HK-2 (cell line): ENCODE measurements around the gene UNC13A.

Experiments
- DNase-seq: peaks from one replicate; pipeline ENCODE4 v3.0.0-alpha.2; 2018; ENCODE audit not compliant: unreplicated experiment

Gene UNC13A

DNA sequence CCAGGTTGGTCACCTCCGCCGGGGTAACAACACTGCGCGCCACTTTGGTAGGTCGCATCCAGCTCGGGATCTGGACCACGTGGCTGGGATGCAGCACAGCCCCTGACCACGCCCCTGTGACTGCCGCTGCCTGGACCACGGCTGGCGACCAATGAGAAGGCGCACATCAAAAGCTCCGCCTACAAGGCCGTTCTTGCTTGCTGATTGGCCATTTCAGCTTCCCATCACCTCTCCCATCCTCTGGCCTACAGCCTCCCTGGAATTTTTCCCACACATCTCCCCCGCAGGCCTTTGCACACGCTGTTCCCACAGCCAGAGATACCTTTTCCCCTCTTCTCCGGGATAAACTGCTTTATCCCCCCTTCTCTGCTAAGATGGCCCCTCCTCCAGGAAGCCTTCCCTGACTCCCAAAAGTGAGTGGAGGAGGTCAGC lies 18.6 kb upstream of the UNC13A start:
- DNase-seq, result no peak

- no peak for DNase-seq
Observed at GRCh38 chr19:17703824-17704463, 15.8 kb upstream of the UNC13A start.

- no peak for DNase-seq
Observed at GRCh38 chr19:17695198-17695597, 7.0 kb upstream of the UNC13A start.

DNA sequence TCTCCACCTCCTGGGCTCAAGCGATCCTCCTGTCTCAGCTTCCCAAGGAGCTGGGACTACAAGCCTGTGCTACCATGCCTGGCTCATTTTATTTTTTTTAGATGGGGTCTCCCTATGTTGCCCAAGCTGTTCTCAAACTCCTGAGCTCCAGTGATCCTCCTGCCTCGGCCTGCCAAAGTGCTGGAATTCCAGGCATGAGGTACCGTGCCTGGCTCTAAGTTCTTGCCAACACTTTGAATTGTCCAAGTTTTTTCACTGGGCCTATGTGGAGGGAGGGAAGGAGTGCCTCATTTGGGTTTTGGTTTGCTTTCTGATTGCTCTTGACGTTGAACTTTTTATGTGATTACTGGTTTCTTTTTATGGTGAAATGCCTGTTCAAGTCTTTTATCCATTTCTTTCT lies 4.4 kb upstream of the UNC13A start:
- DNase-seq, result no peak

GRCh38 chr19:17688853-17689595 lies 870 bp upstream of the UNC13A start:
- DNase-seq, result no peak

- no peak for DNase-seq
Observed at GRCh38 chr19:17687141-17687856, 855 bp downstream of the UNC13A start.

GRCh38 chr19:17686592-17687024 lies 1.5 kb downstream of the UNC13A start:
- DNase-seq, result peak; percentile 76

- DNase-seq, result peak; percentile 32
Observed at GRCh38 chr19:17686023-17686521, 2.1 kb downstream of the UNC13A start.

- no peak for DNase-seq
Observed at GRCh38 chr19:17685451-17686022, 2.6 kb downstream of the UNC13A start.

- DNase-seq, result no peak
Observed at GRCh38 chr19:17684256-17684655, 3.9 kb downstream of the UNC13A start.

DNA sequence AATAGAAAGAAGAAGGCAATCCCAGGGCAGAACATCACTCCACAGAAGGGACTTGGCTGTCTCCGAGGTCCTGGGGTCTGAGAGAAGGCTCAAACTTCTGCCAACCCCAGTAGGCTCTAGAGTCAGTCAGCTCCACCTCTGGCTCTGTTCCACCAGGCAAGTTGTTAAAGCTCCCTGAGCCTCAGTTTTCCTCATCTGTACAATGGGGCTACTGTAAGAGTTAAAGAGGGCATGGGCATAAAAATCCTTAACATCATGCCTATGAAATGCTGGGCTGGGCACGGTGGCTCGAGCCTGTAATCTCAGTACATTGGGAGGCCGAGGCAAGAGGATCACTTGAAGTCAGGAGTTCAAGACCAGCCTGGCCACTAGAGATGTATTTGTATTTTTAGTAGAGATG lies 5.1 kb downstream of the UNC13A start:
- no peak for DNase-seq

DNA sequence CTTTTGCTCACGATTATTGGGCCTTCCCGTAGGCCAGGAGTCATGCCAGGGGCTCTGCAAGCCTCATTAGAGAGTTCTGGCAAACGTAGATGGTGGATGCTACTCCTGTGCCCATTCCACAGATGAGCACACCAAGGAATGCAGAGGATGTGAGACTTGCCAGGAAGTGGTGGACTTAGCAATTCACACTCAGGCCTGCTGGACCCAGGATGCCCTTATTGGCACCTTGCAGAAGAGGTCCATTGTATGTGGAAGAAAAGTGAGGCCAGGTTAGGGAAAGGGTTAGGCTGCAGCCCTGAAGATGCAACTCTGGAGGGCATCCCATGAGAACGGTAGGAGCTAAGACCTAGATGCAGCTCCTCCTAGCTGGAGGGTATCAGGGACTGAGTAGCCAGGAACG lies 5.9 kb downstream of the UNC13A start:
- DNase-seq, result no peak

DNA sequence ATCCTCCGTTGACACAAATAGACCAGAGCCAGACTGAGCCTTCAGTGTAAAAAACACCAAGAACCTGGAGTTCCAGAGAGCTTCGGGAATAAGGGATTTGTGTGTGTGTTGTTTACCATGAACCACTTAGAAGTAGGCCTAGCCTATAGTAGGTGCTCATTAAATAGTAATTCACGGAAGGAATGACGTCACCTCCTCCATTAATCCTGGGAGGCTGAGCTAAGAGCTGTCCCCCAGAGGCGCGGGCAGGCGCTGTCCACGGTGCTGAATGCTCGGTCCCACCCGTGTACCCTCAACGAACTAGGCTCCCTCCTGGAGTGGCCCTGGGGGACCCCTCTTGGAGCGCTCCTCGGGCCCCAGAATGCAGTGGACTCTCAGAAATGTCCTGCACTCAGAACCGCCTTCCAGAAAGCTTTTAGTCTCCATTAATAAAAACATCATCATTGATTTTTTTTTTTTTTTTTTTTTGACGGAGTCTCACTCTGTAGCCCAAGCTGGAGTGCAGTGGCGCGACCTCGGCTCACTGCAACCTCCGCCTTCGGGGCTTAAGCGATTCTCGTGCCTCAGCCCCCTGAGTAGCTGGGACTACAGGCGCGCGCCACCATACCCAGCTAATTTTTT lies 6.5 kb downstream of the UNC13A start:
- peak; percentile 27 for DNase-seq

DNA sequence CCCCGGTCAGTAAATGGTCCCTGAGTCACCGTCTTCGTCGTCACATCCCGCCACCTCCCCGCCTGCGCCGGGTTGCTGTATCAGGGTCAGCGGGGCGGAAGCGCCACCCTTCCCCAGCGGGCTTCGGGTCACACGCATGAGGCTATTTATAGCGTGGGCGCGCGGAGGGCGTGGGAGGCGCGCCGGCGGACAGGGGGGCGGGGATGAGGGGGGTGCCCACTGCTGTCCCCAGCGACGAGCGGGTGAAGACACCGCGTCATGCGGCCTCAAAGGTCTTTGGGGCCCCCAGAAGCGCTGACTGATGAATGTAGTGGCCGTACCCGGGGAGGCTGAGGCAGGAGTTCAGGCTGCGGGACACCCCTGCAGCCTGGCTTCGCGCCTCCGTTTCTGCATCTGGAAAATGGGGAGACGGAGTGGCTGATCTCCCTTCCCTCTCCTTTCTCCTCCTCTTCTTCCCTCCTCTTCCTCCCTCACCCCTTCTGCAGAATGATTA lies 7.9 kb downstream of the UNC13A start:
- peak; percentile 82 for DNase-seq

- DNase-seq, result no peak
Observed at GRCh38 chr19:17679526-17680229, 8.5 kb downstream of the UNC13A start.

- DNase-seq, result no peak
Observed at GRCh38 chr19:17678836-17679235, 9.3 kb downstream of the UNC13A start.

DNA sequence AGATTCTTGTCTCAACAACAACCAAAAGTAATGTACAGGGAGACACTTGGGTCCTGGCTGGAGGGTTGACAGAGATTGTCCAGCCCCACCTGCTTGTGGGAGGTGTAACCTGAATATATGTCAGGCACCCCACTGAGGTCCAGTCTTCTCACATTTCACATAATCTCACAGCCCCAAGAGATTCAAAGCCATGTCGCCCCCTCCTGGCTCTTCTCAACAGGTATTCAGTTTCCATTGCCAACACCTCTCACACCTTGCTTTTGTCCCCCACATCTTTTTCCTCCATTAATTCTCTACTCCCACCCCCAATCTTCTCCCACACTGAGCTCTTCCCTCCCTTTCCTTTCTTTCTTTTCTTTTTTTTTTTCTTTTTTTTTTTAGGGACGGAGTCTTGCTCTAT lies 11.2 kb downstream of the UNC13A start:
- no peak for DNase-seq

DNA sequence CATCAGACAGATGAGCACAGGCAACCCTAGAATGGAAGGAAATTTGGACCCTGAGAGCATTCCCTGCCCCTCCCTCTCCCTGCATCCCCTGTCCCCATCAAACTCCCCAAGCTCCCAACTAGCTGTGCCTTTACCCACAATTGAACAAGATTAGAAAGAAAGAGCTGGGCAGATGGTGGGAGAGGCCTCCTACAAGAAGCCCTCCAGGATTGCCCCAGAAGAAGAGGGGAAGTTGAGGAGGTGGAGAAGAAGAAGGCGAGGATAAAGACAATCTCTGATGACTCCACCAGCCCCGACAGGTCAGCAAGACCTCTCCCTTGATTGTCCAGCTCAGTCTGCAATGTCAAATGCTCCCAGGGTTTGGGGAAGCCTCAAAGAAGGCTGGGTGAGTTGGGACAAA lies 11.9 kb downstream of the UNC13A start:
- no peak for DNase-seq

- no peak for DNase-seq
Observed at GRCh38 chr19:17673937-17674799, 14.0 kb downstream of the UNC13A start.

- DNase-seq, result peak; percentile 15
Observed at GRCh38 chr19:17671906-17672305, 16.2 kb downstream of the UNC13A start.
